PFSK-1 (cell line): ENCODE measurements around the gene CAPZA2.

Source experiments
- POLR2AphosphoS5 ChIP-seq: IDR thresholded peaks from 2 replicates; pipeline ENCODE4 v1.6.1; 2012; ENCODE audit warnings: low read depth, mild to moderate bottlenecking, control low read depth, low read length, moderate library complexity
- REST ChIP-seq, 2 experiments: IDR thresholded peaks; 2 replicates each; pipeline versions ENCODE4 v1.6.1 to v1.8.0; 2011 to 2012; ENCODE audit warnings: low read depth in 2 of 2, low read length in 2 of 2, control low read depth in 1 of 2, inconsistent platforms in 1 of 2, mild to moderate bottlenecking in 1 of 2, moderate library complexity in 1 of 2; ENCODE audit not compliant: insufficient read depth in 1 of 2
- SIN3A ChIP-seq: IDR thresholded peaks from 2 replicates; pipeline ENCODE4 v1.6.1; 2012; ENCODE audit warnings: mild to moderate bottlenecking, low read length, moderate library complexity, borderline replicate concordance; ENCODE audit not compliant: insufficient read depth

- TF ChIP-seq POLR2AphosphoS5: no peak
- no peak for TF ChIP-seq SIN3A
- no peak for TF ChIP-seq REST (IDR thresholded peaks at IDR 0.05; ENCODE audit: insufficient read depth in 1 of 2, low read depth in 2 of 2, low read length in 2 of 2)
These were observed 48.0 kb downstream of the CAPZA2 start for GRCh38 chr7:116910383-116910782.
